AG04450 (cell line): Measurements from ENCODE around the gene HIVEP3. TPM values are rescaled to one million over a fixed set of nuclear protein-coding genes. Genes with fewer than 3 reads are reported as not detected.

Experiments used
- CTCF ChIA-PET: fragments of 300-600, 350-600 bp; formaldehyde crosslinking; extraction: SDS; loops from one replicate; lab custom pipeline; 2022; ENCODE audit warnings: antibody characterized with exemption, inconsistent platforms; lab: Charles Lee
- POLR2A ChIA-PET: fragments of 350-600 bp; formaldehyde crosslinking; extraction: SDS; loops from one replicate; lab custom pipeline; 2021; ENCODE audit warnings: antibody characterized with exemption, inconsistent platforms; lab: Yijun Ruan, JAX
- DNase-seq: peaks from one replicate; pipeline ENCODE4 v3.0.0-alpha.2; 2011; ENCODE audit warnings: low read depth, low spot score
- H3K27ac ChIP-seq: one replicate; pipeline ENCODE4 v1.5.1; 2012; ENCODE audit warnings: low read depth, low read length, control low read depth
- H3K27me3 ChIP-seq: one replicate; pipeline ENCODE4 v1.6.0; 2012; ENCODE audit warnings: low read length; ENCODE audit not compliant: control insufficient read depth, insufficient read depth
- H3K4me3 ChIP-seq: 2 replicates; pipeline ENCODE4 v1.5.1; 2011; ENCODE audit warnings: mild to moderate bottlenecking, low read depth, low read length, control low read depth
- H3K9me3 ChIP-seq: 2 replicates; pipeline ENCODE4 v1.5.1; 2012; ENCODE audit warnings: low read length; ENCODE audit not compliant: control insufficient read depth, insufficient read depth
- polyA plus RNA-seq: library from polyadenylated mRNA; depleted of rRNA; stranded (reverse); fragments of >200 nt; gene quantifications from 2 replicates; pipeline ENCODE4 v1.2.3, GENCODE V29; 2011
- TF ChIP-seq, protein P1 (sequence below): IDR thresholded peaks from 2 replicates; pipeline ENCODE4 v1.5.1; 2011; ENCODE audit warnings: low read depth, low read length, control low read depth, inconsistent platforms

HIVEP3 gene
- polyA plus RNA-seq, 1 experiment: 4.8 TPM

GRCh38 chr1:41812051-41812450 is 106.7 kb downstream of the HIVEP3 start:
- no peaks in the 10 kb centered on the region for H3K27me3 ChIP-seq
- TF ChIP-seq, protein P1, sequence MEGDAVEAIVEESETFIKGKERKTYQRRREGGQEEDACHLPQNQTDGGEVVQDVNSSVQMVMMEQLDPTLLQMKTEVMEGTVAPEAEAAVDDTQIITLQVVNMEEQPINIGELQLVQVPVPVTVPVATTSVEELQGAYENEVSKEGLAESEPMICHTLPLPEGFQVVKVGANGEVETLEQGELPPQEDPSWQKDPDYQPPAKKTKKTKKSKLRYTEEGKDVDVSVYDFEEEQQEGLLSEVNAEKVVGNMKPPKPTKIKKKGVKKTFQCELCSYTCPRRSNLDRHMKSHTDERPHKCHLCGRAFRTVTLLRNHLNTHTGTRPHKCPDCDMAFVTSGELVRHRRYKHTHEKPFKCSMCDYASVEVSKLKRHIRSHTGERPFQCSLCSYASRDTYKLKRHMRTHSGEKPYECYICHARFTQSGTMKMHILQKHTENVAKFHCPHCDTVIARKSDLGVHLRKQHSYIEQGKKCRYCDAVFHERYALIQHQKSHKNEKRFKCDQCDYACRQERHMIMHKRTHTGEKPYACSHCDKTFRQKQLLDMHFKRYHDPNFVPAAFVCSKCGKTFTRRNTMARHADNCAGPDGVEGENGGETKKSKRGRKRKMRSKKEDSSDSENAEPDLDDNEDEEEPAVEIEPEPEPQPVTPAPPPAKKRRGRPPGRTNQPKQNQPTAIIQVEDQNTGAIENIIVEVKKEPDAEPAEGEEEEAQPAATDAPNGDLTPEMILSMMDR: peak; percentile 82

GRCh38 chr1:41811051-41811795 is 107.5 kb downstream of the HIVEP3 start:
- TF ChIP-seq, protein P1: no peak
- POLR2A ChIA-PET: interaction anchor here (0.6 to 0.7 kb wide), 2 partner anchors 145 to 184 kb away, joined by 4 read pairs; no protein-coding TSS in a partner anchor
- H3K27me3 ChIP-seq: no peaks in the 10 kb centered on the region
- no peaks in the 10 kb centered on the region for H3K9me3 ChIP-seq
- no peak overlapping the region for H3K4me3 ChIP-seq
- CTCF ChIA-PET: interaction anchor here (1.0 to 2.0 kb wide), 6 partner anchors 17 to 363 kb away, joined by 3 to 6 read pairs (median 4); no protein-coding TSS in a partner anchor
- DNase-seq: no peak
- H3K27ac ChIP-seq: no peak overlapping the region

More at GRCh38 chr1:41812051-41812450, 106.7 kb downstream of the HIVEP3 start:
- POLR2A ChIA-PET: interaction anchor here (0.6 to 0.7 kb wide), 3 partner anchors 143 to 677 kb away, joined by 3 to 7 read pairs (median 4); no protein-coding TSS in a partner anchor
- no peak overlapping the region for H3K4me3 ChIP-seq
- no peaks in the 10 kb centered on the region for H3K9me3 ChIP-seq
- CTCF ChIA-PET: interaction anchor here (0.6 to 2.0 kb wide), 10 partner anchors 9 to 362 kb away, joined by 3 to 8 read pairs (median 4); no protein-coding TSS in a partner anchor
- DNase-seq: peak; percentile 37
- H3K27ac ChIP-seq: peak overlapping the region; percentile 81

- peak; percentile 26 for DNase-seq
- no peak overlapping the region for H3K27ac ChIP-seq
These were observed 108.3 kb downstream of the HIVEP3 start for GRCh38 chr1:41810446-41810845.

DNA sequence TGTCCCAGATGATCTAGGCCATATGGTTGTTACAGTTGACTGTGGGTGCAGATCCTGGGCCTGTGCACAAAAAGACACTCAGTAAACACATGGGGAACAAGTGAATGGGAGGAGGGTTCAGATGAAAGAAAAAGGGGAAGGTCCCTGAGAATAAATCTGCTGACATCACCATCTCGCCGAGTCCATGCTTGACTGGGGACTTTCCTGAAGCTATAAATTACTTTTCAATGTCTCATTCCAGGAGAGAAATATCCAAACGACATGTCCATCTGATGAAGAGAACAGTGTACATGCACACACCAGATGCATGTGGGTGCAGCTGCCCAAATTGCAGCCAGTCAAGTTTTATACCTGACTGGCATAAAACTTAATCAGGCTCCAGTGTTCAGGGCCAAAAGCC is 109.0 kb downstream of the HIVEP3 start:
- TF ChIP-seq, protein P1: no peak
- H3K4me3 ChIP-seq: no peak overlapping the region
- CTCF ChIA-PET: no interaction called here
- H3K27ac ChIP-seq: no peak overlapping the region
- POLR2A ChIA-PET: no interaction called here
- H3K27me3 ChIP-seq: no peaks in the 10 kb centered on the region
- DNase-seq: no peak
- H3K9me3 ChIP-seq: no peaks in the 10 kb centered on the region

More at GRCh38 chr1:41810446-41810845, 108.3 kb downstream of the HIVEP3 start:
- Histone ChIP-seq H3K4me3 (no peak overlapping the region), H3K9me3 (no peaks in the 10 kb centered on the region), H3K27me3 (no peaks in the 10 kb centered on the region)
- ChIA-PET POLR2A (no interaction called here), CTCF (interaction anchor here (2.0 kb wide), 1 partner anchor 363 kb away, joined by 6 read pairs; no protein-coding TSS in a partner anchor)
- TF ChIP-seq, protein P1: peak; percentile 23

DNA sequence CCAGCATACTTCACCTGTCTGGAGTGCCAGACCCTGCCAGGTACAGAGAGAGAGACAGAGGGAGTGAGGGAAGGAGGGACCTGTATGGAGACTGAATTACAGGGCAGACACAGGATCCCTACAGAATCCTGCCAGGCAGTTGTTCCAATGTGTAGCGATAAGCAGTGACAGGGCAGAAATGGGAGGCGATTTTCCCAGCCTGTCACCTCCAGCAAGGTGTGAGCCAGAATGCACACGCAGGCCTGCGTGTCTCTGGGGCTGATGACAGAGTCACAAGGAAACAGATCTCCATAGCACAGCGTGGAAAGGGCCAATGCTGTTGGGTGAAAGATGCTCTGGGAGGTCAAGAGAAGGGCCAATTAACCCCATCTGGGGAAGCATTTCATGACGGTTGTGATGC is 111.3 kb downstream of the HIVEP3 start:
- H3K4me3 ChIP-seq: no peak overlapping the region
- CTCF ChIA-PET: no interaction called here
- H3K9me3 ChIP-seq: no peaks in the 10 kb centered on the region
- DNase-seq: no peak
- TF ChIP-seq, protein P1: no peak
- no peaks in the 10 kb centered on the region for H3K27me3 ChIP-seq
- no peak overlapping the region for H3K27ac ChIP-seq
- POLR2A ChIA-PET: no interaction called here
